ENCODE data around the gene KMT5B.

DNA sequence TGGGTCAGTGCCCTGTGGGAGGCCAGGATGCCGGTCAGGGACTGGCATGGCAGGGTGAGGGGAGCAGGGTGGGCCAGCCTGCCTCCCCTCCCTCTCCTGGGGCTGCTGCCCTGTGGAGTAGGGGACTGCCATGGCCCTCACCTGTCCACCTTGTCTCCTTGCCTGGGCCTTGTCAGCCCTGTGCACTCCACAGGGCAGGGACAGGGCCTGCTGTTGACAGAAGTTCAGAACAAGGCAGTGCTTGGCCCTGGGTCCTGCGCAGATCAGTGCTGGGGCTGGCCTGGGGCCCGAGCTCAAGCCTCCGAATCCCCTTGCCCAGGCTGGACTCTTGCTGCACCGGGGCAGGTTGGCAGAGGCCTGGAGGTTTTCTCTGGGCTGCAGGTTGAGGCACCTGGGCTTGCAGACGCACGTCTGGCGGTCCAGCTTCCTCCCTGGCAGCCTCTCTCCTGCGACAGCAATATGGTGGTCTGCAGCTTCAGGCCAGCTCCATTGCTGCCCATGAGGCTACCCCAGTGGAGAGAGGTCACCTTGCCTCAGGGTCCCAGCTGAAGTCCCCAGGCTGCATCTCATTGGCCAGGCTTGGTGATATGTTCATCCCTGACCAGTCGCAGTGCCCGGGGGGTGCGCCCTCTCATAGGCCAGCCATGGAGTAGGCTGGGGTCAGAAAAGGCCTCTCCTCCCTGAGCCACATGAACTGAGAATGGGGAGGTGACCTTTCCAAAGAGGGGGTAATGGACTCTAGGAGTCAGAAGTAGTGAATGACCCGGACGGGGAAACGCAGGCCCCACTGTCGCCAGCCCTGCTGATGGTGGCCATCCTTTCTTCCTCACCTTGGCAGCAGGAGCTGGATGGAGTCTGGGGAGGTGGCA lies 70.4 kb downstream of the KMT5B start:
- no peak for TF ChIP-seq GATA2 (IDR thresholded peaks at IDR 0.05; ENCODE audit: low read depth, low read length)
- TF ChIP-seq GATA3 (IDR thresholded peaks at IDR 0.05; ENCODE audit: low read depth, low read length) = no peak
